GM12878 (cell line): Measurements from ENCODE around the gene LDLRAD4. TPM values are rescaled to one million over a fixed set of nuclear protein-coding genes. Genes with fewer than 3 reads are reported as not detected.

Experiments
- ATAC-seq: fragments of 200-7000 bp; cut with Tn5 transposase; 3 replicates; pipeline ENCODE4 v1.9.1; 2020; ENCODE audit warnings: mild to moderate bottlenecking, moderate library complexity
- BruUV-seq: library from RNA; stranded (reverse); fragments of 400-500 nt; replicated peaks from 2 replicates; lab custom pipeline; 2021; lab: Mats Ljungman, UMichigan
- CTCF ChIA-PET: fragments of 300-600 bp; sonication (Branson Sonifier 250); formaldehyde crosslinking; extraction: SDS; loops from one replicate; lab custom pipeline; 2021; ENCODE audit warnings: inconsistent platforms; lab: Yijun Ruan, JAX
- POLR2A ChIA-PET: fragments of 350-600 bp; formaldehyde crosslinking; extraction: SDS; loops from one replicate; lab custom pipeline; 2021; ENCODE audit warnings: inconsistent platforms; lab: Charles Lee
- RAD21 ChIA-PET: fragments of 300-600 bp; sonication (Branson Sonifier 250); formaldehyde crosslinking; loops from one replicate; lab custom pipeline; 2023; ENCODE audit warnings: antibody characterized with exemption; ENCODE audit not compliant: unreplicated experiment; lab: Charles Lee
- SMC1A ChIA-PET: fragments of 300-600 bp; sonication (Branson Sonifier 250); formaldehyde crosslinking; loops from one replicate; lab custom pipeline; 2023; ENCODE audit not compliant: unreplicated experiment, uncharacterized antibody; lab: Charles Lee
- DNase-seq: peaks from one replicate; pipeline ENCODE4 v3.0.0-alpha.2; 2011; ENCODE audit warnings: low read depth, low spot score
- FAIRE-seq: peaks from 3 replicates; lab custom pipeline; 2011; peaks lifted over from hg19 to GRCh38; lab: Jason Lieb, UNC
- H2AFZ ChIP-seq: 2 replicates; pipeline ENCODE4 v1.6.0; 2011; ENCODE audit warnings: low read depth, low read length, control low read depth; ENCODE audit not compliant: control insufficient read depth
- H3K27ac ChIP-seq: 2 replicates; pipeline ENCODE4 v1.5.1; 2011; ENCODE audit warnings: control low read depth; ENCODE audit not compliant: control insufficient read depth, insufficient read depth
- H3K27me3 ChIP-seq, 2 experiments: replicated peaks in 1 of 2; 2 replicates each; pipeline versions ENCODE4 v1.6.0 to v1.6.1; 2011; ENCODE audit warnings: low read length in 1 of 2; ENCODE audit not compliant: control insufficient read depth in 2 of 2, insufficient read depth in 2 of 2
- H3K36me3 ChIP-seq, 2 experiments: 2 replicates each; pipeline ENCODE4 v1.5.1; 2011; ENCODE audit warnings: low read length in 1 of 2; ENCODE audit not compliant: control insufficient read depth in 2 of 2, insufficient read depth in 2 of 2
- H3K4me1 ChIP-seq: 2 replicates; pipeline ENCODE4 v1.6.1; 2011; ENCODE audit warnings: mild to moderate bottlenecking, low read length, moderate library complexity, mixed read lengths; ENCODE audit not compliant: control insufficient read depth, insufficient read depth
- H3K4me2 ChIP-seq: 2 replicates; pipeline ENCODE4 v1.6.0; 2011; ENCODE audit warnings: control low read depth; ENCODE audit not compliant: control insufficient read depth, insufficient read depth
- H3K4me3 ChIP-seq: fragments of 200-600 bp; sonication (generic); 2 replicates; pipeline ENCODE4 v1.5.1; 2016
- H3K79me2 ChIP-seq: 2 replicates; pipeline ENCODE4 v1.6.0; 2011; ENCODE audit warnings: low read length; ENCODE audit not compliant: control insufficient read depth, insufficient read depth
- H3K9ac ChIP-seq: 2 replicates; pipeline ENCODE4 v1.8.0; 2011; ENCODE audit warnings: low read length, control low read depth, mixed read lengths; ENCODE audit not compliant: control insufficient read depth, insufficient read depth
- H3K9me3 ChIP-seq: replicated peaks from 3 replicates; pipeline ENCODE4 v1.5.1; 2011; ENCODE audit warnings: mild to moderate bottlenecking, low read length; ENCODE audit not compliant: control insufficient read depth, insufficient read depth
- H4K20me1 ChIP-seq: 2 replicates; pipeline ENCODE4 v1.6.0; 2011; ENCODE audit not compliant: control insufficient read depth, insufficient read depth
- FOXK2 ChIP-seq: fragments of 450-650 bp; IDR thresholded peaks from 2 replicates; pipeline ENCODE4 v1.6.1; 2017; ENCODE audit warnings: mild to moderate bottlenecking, moderate library complexity
- MTA3 ChIP-seq: IDR thresholded peaks from 2 replicates; pipeline ENCODE4 v1.6.1; 2012; ENCODE audit warnings: low read length, inconsistent platforms, borderline replicate concordance
- MYC ChIP-seq: IDR thresholded peaks from 2 replicates; pipeline ENCODE4 v1.6.1; 2011; ENCODE audit warnings: mild to moderate bottlenecking, low read length, moderate library complexity, inconsistent platforms; ENCODE audit not compliant: insufficient read depth, insufficient replicate concordance, insufficient read length, severe bottlenecking
- NKRF ChIP-seq: fragments of 450-650 bp; conservative IDR thresholded peaks from 2 replicates; pipeline ENCODE4 v1.6.1; 2017; ENCODE audit warnings: mild to moderate bottlenecking, moderate library complexity
- PAX5 ChIP-seq: IDR thresholded peaks from 2 replicates; pipeline ENCODE4 v1.6.1; 2011; ENCODE audit warnings: low read depth, low read length, borderline replicate concordance
- PML ChIP-seq: IDR thresholded peaks from 2 replicates; pipeline ENCODE4 v1.6.1; 2012; ENCODE audit warnings: low read length, inconsistent platforms
- STAT1 ChIP-seq: fragments of 450-650 bp; conservative IDR thresholded peaks from 2 replicates; pipeline ENCODE4 v1.6.1; 2014; ENCODE audit warnings: antibody characterized with exemption, mild to moderate bottlenecking
- TCF3 ChIP-seq: IDR thresholded peaks from 2 replicates; pipeline ENCODE4 v1.6.1; 2012; ENCODE audit warnings: low read depth, mild to moderate bottlenecking, low read length, borderline replicate concordance; ENCODE audit not compliant: insufficient read depth
- TCF7 ChIP-seq: IDR thresholded peaks from 2 replicates; pipeline ENCODE4 v1.6.1; 2014; ENCODE audit warnings: antibody characterized with exemption, borderline replicate concordance
- WGBS: methylation state at CpG from one replicate; pipeline ENCODE4 v1.1.6; 2016; ENCODE audit warnings: low lambda C conversion rate; ENCODE audit not compliant: insufficient replicate concordance, insufficient coverage; ENCODE audit errors: missing lambda C conversion rate; 5-methylcytosine and 5-hydroxymethylcytosine counted together
- in situ Hi-C: fragments of 300-500 bp; cut with MboI; formaldehyde crosslinking; loops from 9 replicates; pipeline ENCODE4 v1.14.3; 2018; ENCODE audit warnings: mixed read lengths
- intact Hi-C: fragments of 100-400 bp; cut with micrococcal nuclease; formaldehyde crosslinking; loops from one replicate; pipeline ENCODE4 v1.14.2; 2022; ENCODE audit not compliant: unreplicated experiment
- polyA plus RNA-seq, 11 experiments: library from polyadenylated mRNA; depleted of rRNA in 4 of 11; unstranded in 6 of 11; stranded (reverse) in 5 of 11; fragments of >200 nt; fragmentation: Nextera tagmentation in 4 of 11; fragmentation: Illumina TruSeq in 1 of 11; extraction: Ambion mirVana in 4 of 11; extraction: Trizol in 1 of 11; gene quantifications; 1 replicate in 1 of 11; 2 replicates in 10 of 11; pipeline versions ENCODE4 v1.2.1 to v1.2.3, GENCODE V29; 2011 to 2016; ENCODE audit warnings: inconsistent platforms in 2 of 11, missing spikeins in 2 of 11, low read depth in 1 of 11
- total RNA-seq, 4 experiments: library from RNA; depleted of rRNA in 3 of 4; stranded (reverse); fragments of >200 nt in 3 of 4; fragmentation: Illumina TruSeq in 1 of 4; extraction: Trizol in 1 of 4; gene quantifications; 2 replicates each; pipeline versions ENCODE4 v1.2.1 to v1.2.3, GENCODE V29; 2013 to 2021
- TF ChIP-seq, protein P1 (sequence below): fragments of 450-650 bp; IDR thresholded peaks from 2 replicates; pipeline ENCODE4 v1.6.1; 2016; ENCODE audit warnings: mild to moderate bottlenecking

The LDLRAD4 gene
- total and polyA plus RNA-seq, 10 of the 15 experiments (the other 5 are each of a cell fraction or from before 2014, with no cell fraction given) = 2.7 to 16.8 (median 11.2) TPM

- TF ChIP-seq NKRF (no peak), PML (no peak), STAT1 (no peak), TCF3 (no peak), MYC (no peak), FOXK2 (no peak)
Measured at GRCh38 chr18:13398631-13399030, 180.1 kb downstream of the LDLRAD4 start (continued).

DNA sequence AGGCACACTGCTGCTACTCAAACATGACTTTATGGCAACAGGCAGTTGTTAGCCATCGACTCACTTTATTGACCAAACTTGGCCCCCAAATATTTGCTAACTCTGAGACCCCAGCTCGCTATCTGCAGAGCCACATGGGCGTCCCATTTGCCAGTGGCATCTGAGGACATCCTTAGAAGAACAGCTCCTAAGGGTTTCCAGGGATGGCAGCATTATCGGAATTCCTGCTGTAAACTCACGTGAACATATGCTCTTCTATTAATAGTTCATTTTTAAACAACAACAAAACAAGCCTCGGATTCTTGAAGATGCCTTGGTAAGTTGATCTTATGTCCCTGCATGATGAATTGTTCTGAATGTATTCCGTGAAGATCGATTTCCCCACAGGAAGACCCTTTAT is 181.0 kb downstream of the LDLRAD4 start:
- H3K4me1 ChIP-seq = no peaks in the 10 kb centered on the region
- ChIA-PET POLR2A (no interaction called here), RAD21 (no interaction called here), CTCF (no interaction called here), SMC1A (no interaction called here)
- no peak overlapping the region for H2AFZ ChIP-seq
- no peaks in the 10 kb centered on the region for H4K20me1 ChIP-seq
- ATAC-seq = no peak
- intact Hi-C loops (no loop called here), in situ Hi-C loops (no loop called here)
- no peak overlapping the region for H3K9ac ChIP-seq
- BruUV-seq = no TSS peak
- no peaks in the 10 kb centered on the region for H3K36me3 ChIP-seq
- H3K9me3 ChIP-seq = no peaks in the 10 kb centered on the region
- H3K27ac ChIP-seq = no peak overlapping the region
- H3K27me3 ChIP-seq = no peaks in the 10 kb centered on the region; a peak in 2 of 4 replicates
- no peak for FAIRE-seq
- 41% methylated on average over 8 of the region's 8 CpGs for WGBS
- H3K79me2 ChIP-seq = no peaks in the 10 kb centered on the region
- DNase-seq = no peak
- H3K4me3 ChIP-seq = no peak overlapping the region
- no peak overlapping the region for H3K4me2 ChIP-seq
- TF ChIP-seq PAX5 = no peak
- TF ChIP-seq, protein P1, sequence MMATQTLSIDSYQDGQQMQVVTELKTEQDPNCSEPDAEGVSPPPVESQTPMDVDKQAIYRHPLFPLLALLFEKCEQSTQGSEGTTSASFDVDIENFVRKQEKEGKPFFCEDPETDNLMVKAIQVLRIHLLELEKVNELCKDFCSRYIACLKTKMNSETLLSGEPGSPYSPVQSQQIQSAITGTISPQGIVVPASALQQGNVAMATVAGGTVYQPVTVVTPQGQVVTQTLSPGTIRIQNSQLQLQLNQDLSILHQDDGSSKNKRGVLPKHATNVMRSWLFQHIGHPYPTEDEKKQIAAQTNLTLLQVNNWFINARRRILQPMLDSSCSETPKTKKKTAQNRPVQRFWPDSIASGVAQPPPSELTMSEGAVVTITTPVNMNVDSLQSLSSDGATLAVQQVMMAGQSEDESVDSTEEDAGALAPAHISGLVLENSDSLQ = no peak
- TF ChIP-seq MTA3 = no peak
- TF ChIP-seq TCF7 = no peak
